Keratinocyte (primary cell): ENCODE measurements around the gene MGAT5.

Source experiments
- CTCF ChIP-seq, 3 experiments: IDR thresholded peaks in 1 of 3; conservative IDR thresholded peaks in 1 of 3; optimal IDR thresholded peaks in 1 of 3; 2 replicates in 2 of 3; 3 replicates in 1 of 3; pipeline versions ENCODE3 to v1.5.1; 2011; ENCODE audit warnings: low read length in 3 of 3, mild to moderate bottlenecking in 3 of 3, moderate library complexity in 2 of 3, control low read depth in 1 of 3, inconsistent platforms in 1 of 3; ENCODE audit not compliant: insufficient read depth in 2 of 3; ENCODE audit errors: extremely low read depth in 1 of 3
- EZH2 ChIP-seq: IDR thresholded peaks from one replicate; pipeline ENCODE4 v1.6.1; 2012; ENCODE audit warnings: inconsistent platforms, mild to moderate bottlenecking, low read length, moderate library complexity

GRCh38 chr2:134405611-134406081 lies 151.8 kb downstream of the MGAT5 start:
- TF ChIP-seq CTCF (optimal IDR thresholded peaks at IDR 0.05 in 1 of 3, IDR thresholded peaks at IDR 0.05 in 1 of 3, conservative IDR thresholded peaks at IDR 0.05 in 1 of 3; ENCODE audit: extremely low read depth in 1 of 3, insufficient read depth in 2 of 3, low read length in 3 of 3) (no peak), EZH2 (no peak)
